ENCODE results near the gene CKS1B.

- TF ChIP-seq CTCF (IDR thresholded peaks at IDR 0.05) (no peak), POLR2A (IDR thresholded peaks at IDR 0.05) (no peak)
These were observed 52.1 kb downstream of the CKS1B start for GRCh38 chr1:155026588-155026987.
